Mucosa of descending colon (tissue), 3 donors: ENCODE measurements around the gene PTPRK. TPM values are rescaled to one million over a fixed set of nuclear protein-coding genes. Genes with fewer than 3 reads are reported as not detected.

Experiments used
- ATAC-seq: fragments of 200-7000 bp; cut with Tn5 transposase; one replicate; pipeline ENCODE4 v1.9.1; 2020; ENCODE audit warnings: mild to moderate bottlenecking, moderate library complexity
- DNase-seq, 3 donors: peaks; one replicate each; pipeline ENCODE4 v3.0.0-alpha.2; 2020
- H3K36me3 ChIP-seq: fragments of 200-600 bp; one replicate; pipeline ENCODE4 v1.8.0; 2021; ENCODE audit warnings: low read depth, mild to moderate bottlenecking
- H3K4me1 ChIP-seq: fragments of 200-600 bp; one replicate; pipeline ENCODE4 v1.8.0; 2021; ENCODE audit warnings: low read depth, mild to moderate bottlenecking
- H3K4me3 ChIP-seq: fragments of 200-600 bp; one replicate; pipeline ENCODE4 v1.8.0; 2021; ENCODE audit warnings: mild to moderate bottlenecking
- H3K9me3 ChIP-seq: fragments of 200-600 bp; one replicate; pipeline ENCODE4 v1.8.0; 2021; ENCODE audit warnings: mild to moderate bottlenecking
- CTCF ChIP-seq: fragments of 200-600 bp; IDR thresholded peaks from one replicate; pipeline ENCODE4 v1.8.0; 2022; ENCODE audit warnings: antibody characterized with exemption, mild to moderate bottlenecking
- intact Hi-C, 2 donors: fragments of 100-400 bp; cut with DNase I in 1 of 2; cut with micrococcal nuclease in 1 of 2; formaldehyde crosslinking; loops; one replicate each; pipeline versions ENCODE4 v1.11.0 to v1.11.1; 2022; cut with DNase I, micrococcal nuclease
- total RNA-seq, 3 donors: library from RNA; stranded (reverse); fragmentation: NEBNext Ultra II Directional in 2 of 3; extraction: Animal tissue kit (Norgen Biotek cat#: 25700) in 2 of 3; gene quantifications; one replicate each; pipeline versions ENCODE4 v1.2.1 to v1.2.4, GENCODE V29; 2021 to 2023
- donor health status: DM: no; HTN: no; CAD: no; lungs with moderate emphysema.
- donor health status: DM: no; HTN: no; CAD: no.
- donor health status: DM: no; HTN: yes; CAD: no.

The PTPRK gene
- total RNA-seq, 3 donors from 2014 or later = 75.9 to 159 (median 86.7) TPM

DNA sequence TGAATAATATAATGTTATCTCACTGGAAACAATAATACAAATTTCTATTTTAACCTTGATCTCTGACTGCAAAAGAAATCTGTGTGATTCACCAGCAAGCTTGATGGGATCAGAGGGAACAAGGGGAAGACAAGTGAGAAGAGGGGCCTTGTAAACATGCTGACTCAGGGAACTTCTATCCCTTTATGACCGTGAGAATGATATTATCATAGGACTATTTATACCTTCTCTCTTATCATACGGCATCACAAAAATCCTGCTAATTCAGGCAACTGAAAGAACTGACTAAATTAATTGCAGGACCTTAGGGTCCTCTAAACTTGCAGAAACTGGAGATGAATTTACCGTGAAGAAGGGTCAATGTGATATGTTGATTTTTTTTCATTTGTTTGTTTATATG, 173.3 kb downstream of the PTPRK start:
- no peaks in the 10 kb centered on the region for H3K9me3 ChIP-seq
- no peaks in the 10 kb centered on the region for H3K36me3 ChIP-seq
- intact Hi-C loops = no loop called here
- ATAC-seq (no peak), DNase-seq (no peak)
- peaks cover 6% of the 10 kb centered on the region for H3K4me1 ChIP-seq
- no peak for TF ChIP-seq CTCF
- H3K4me3 ChIP-seq = no peak overlapping the region

- DNase-seq (no peak), ATAC-seq (no peak)
- no peak overlapping the region for H3K4me3 ChIP-seq
- no peaks in the 10 kb centered on the region for H3K36me3 ChIP-seq
- H3K4me1 ChIP-seq = peaks cover 6% of the 10 kb centered on the region
- intact Hi-C loops = no loop called here
- TF ChIP-seq CTCF = no peak
- H3K9me3 ChIP-seq = no peaks in the 10 kb centered on the region
Measured at GRCh38 chr6:128346569-128346968, 173.8 kb downstream of the PTPRK start.

DNA sequence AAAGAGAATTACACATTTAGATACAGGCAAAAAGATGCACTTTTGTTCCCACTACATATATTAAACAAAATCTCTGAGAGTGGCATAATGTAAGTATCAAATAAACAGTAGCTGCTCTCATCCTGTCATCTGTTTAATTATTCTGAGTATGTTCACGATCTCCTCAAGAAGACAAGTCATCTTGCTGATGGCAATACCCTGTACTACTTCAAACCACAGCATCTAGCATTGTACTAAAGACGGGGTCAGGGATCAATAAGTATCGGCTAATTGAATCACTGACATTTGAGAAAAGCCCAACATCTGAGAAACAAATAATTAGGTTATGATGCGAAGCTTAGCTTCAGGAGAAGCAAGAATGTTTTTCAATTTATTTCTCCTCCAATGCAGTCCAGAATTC, 175.1 kb downstream of the PTPRK start:
- H3K4me1 ChIP-seq = peaks cover 4% of the 10 kb centered on the region
- no peaks in the 10 kb centered on the region for H3K9me3 ChIP-seq
- TF ChIP-seq CTCF = no peak
- intact Hi-C loops = no loop called here
- DNase-seq = no peak
- no peaks in the 10 kb centered on the region for H3K36me3 ChIP-seq
- ATAC-seq = no peak
- H3K4me3 ChIP-seq = no peak overlapping the region

- intact Hi-C loops = no loop called here
- no peak for TF ChIP-seq CTCF
- Histone ChIP-seq H3K4me3 (no peak overlapping the region), H3K4me1 (peaks cover 5% of the 10 kb centered on the region), H3K9me3 (no peaks in the 10 kb centered on the region), H3K36me3 (no peaks in the 10 kb centered on the region)
- ATAC-seq = no peak
- DNase-seq = no peak
Measured at GRCh38 chr6:128343706-128344105, 176.7 kb downstream of the PTPRK start.

DNA sequence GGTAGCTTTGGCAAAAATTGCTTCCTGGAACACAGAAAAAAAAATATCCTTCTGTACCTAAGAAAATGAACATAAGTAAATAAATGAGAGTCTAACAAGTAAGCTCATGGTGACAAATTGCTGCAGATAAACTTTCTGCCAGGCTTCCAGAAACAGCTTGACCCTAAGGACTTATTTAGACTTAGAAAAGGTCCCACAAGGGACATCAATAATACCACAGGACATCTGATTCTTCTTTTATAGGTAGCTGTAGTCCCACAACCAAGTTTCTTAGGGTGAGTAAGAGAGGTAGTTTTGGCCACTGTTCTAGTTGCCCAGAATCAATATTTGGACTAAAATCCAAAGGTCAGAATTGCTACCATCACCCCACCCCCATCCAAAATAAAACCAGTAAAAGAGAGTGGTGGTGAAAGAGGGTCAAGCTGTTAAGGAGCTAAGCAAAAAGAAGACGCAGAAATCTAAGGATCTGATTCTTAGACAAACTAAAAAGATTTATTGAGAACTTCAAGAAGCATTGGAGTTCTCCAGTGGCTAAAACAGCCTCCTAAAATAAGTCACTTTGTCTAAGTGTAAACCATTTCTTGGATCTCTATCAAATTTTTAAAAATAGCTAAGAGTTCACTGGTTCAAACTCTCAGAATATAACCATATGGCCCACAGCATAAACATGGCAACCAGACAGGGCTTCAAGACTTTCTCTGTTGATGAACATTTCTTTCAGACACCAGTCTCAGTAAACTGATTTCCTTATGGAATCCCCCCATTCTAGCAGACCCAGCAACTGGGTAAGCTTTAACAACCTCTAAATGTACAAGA, 180.6 kb downstream of the PTPRK start:
- Histone ChIP-seq H3K4me1 (peaks cover 5% of the 10 kb centered on the region), H3K4me3 (no peak overlapping the region), H3K36me3 (no peaks in the 10 kb centered on the region), H3K9me3 (no peaks in the 10 kb centered on the region)
- DNase-seq (no peak), ATAC-seq (peak; percentile 54)
- no peak for TF ChIP-seq CTCF
- intact Hi-C loops = no loop called here

- DNase-seq (no peak), ATAC-seq (no peak)
- no peaks in the 10 kb centered on the region for H3K9me3 ChIP-seq
- no peak overlapping the region for H3K4me3 ChIP-seq
- H3K36me3 ChIP-seq = no peaks in the 10 kb centered on the region
- no peak for TF ChIP-seq CTCF
- intact Hi-C loops = no loop called here
- H3K4me1 ChIP-seq = peaks cover 8% of the 10 kb centered on the region
Measured at GRCh38 chr6:128337619-128338018, 182.8 kb downstream of the PTPRK start.
